Ishikawa (cell line): ENCODE data around the gene RBPJL.

Experiments
- CEBPB ChIP-seq: IDR thresholded peaks from 2 replicates; pipeline ENCODE4 v1.6.1; 2012
- CREB1 ChIP-seq: IDR thresholded peaks from 2 replicates; pipeline ENCODE4 v1.6.1; 2012; ENCODE audit warnings: low read depth
- EGR1 ChIP-seq: IDR thresholded peaks from 2 replicates; pipeline ENCODE4 v1.6.1; 2012
- EP300 ChIP-seq: IDR thresholded peaks from 2 replicates; pipeline ENCODE4 v1.6.1; 2012; ENCODE audit warnings: borderline replicate concordance
- FOXM1 ChIP-seq: IDR thresholded peaks from 2 replicates; pipeline ENCODE4 v1.6.1; 2012; ENCODE audit warnings: low read depth, borderline replicate concordance
- MAX ChIP-seq: IDR thresholded peaks from 2 replicates; pipeline ENCODE4 v1.6.1; 2012
- NFIC ChIP-seq: IDR thresholded peaks from 2 replicates; pipeline ENCODE4 v1.6.1; 2012
- RAD21 ChIP-seq: IDR thresholded peaks from 2 replicates; pipeline ENCODE4 v1.6.1; 2012; ENCODE audit warnings: low read depth
- TAF1 ChIP-seq: IDR thresholded peaks from 2 replicates; pipeline ENCODE4 v1.6.1; 2012; ENCODE audit warnings: low read depth, mild to moderate bottlenecking
- TCF12 ChIP-seq: IDR thresholded peaks from 2 replicates; pipeline ENCODE4 v1.6.1; 2012; ENCODE audit warnings: low read depth
- TEAD4 ChIP-seq: IDR thresholded peaks from 2 replicates; pipeline ENCODE4 v1.6.1; 2012
- USF1 ChIP-seq: IDR thresholded peaks from 2 replicates; pipeline ENCODE4 v1.6.1; 2012
- YY1 ChIP-seq: IDR thresholded peaks from 2 replicates; pipeline ENCODE4 v1.6.1; 2012; ENCODE audit warnings: low read depth
- ZBTB7A ChIP-seq: IDR thresholded peaks from 2 replicates; pipeline ENCODE4 v1.6.1; 2012; ENCODE audit warnings: low read depth
- TF ChIP-seq, protein P1 (sequence below): IDR thresholded peaks from 2 replicates; pipeline ENCODE4 v1.6.1; 2012; ENCODE audit warnings: low read depth, mild to moderate bottlenecking

Gene RBPJL

GRCh38 chr20:45258664-45259063 lies 48.0 kb upstream of the RBPJL start:
- no peak for TF ChIP-seq FOXM1
- no peak for TF ChIP-seq NFIC
- TF ChIP-seq, protein P1, sequence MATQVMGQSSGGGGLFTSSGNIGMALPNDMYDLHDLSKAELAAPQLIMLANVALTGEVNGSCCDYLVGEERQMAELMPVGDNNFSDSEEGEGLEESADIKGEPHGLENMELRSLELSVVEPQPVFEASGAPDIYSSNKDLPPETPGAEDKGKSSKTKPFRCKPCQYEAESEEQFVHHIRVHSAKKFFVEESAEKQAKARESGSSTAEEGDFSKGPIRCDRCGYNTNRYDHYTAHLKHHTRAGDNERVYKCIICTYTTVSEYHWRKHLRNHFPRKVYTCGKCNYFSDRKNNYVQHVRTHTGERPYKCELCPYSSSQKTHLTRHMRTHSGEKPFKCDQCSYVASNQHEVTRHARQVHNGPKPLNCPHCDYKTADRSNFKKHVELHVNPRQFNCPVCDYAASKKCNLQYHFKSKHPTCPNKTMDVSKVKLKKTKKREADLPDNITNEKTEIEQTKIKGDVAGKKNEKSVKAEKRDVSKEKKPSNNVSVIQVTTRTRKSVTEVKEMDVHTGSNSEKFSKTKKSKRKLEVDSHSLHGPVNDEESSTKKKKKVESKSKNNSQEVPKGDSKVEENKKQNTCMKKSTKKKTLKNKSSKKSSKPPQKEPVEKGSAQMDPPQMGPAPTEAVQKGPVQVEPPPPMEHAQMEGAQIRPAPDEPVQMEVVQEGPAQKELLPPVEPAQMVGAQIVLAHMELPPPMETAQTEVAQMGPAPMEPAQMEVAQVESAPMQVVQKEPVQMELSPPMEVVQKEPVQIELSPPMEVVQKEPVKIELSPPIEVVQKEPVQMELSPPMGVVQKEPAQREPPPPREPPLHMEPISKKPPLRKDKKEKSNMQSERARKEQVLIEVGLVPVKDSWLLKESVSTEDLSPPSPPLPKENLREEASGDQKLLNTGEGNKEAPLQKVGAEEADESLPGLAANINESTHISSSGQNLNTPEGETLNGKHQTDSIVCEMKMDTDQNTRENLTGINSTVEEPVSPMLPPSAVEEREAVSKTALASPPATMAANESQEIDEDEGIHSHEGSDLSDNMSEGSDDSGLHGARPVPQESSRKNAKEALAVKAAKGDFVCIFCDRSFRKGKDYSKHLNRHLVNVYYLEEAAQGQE, result no peak
- TF ChIP-seq TCF12, result no peak
- TF ChIP-seq MAX, result no peak
- TF ChIP-seq YY1, result no peak
- no peak for TF ChIP-seq USF1
- no peak for TF ChIP-seq EP300
- no peak for TF ChIP-seq ZBTB7A
- no peak for TF ChIP-seq EGR1
- no peak for TF ChIP-seq TEAD4
- no peak for TF ChIP-seq CEBPB
- TF ChIP-seq TAF1, result no peak
- TF ChIP-seq CREB1, result no peak
- no peak for TF ChIP-seq RAD21

GRCh38 chr20:45263556-45264266 lies 42.9 kb upstream of the RBPJL start:
- TF ChIP-seq EP300, result no peak
- TF ChIP-seq TEAD4, result no peak
- no peak for TF ChIP-seq TAF1
- no peak for TF ChIP-seq ZBTB7A
- TF ChIP-seq, protein P1, result no peak
- no peak for TF ChIP-seq YY1
- TF ChIP-seq EGR1, result no peak
- TF ChIP-seq MAX, result no peak
- no peak for TF ChIP-seq FOXM1
- TF ChIP-seq NFIC, result no peak
- no peak for TF ChIP-seq USF1
- no peak for TF ChIP-seq TCF12

DNA sequence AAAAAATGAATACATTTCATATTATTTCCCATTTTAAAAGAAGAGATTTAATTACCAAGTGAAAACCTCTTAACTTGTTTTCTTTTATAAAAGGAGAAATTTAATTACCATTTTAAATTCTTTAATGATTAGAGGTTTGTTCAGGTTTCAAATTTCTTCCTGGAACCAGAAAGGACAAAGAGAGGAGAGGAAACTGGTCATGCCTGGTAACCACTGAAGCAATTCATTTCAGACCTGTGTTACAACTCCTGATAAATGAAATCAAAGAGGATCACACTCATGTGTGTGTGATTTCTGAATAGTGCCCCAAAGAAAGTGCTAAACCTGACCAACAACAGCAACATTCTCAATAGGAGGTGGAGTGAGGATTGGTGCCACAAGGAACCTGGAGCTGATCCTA lies 39.7 kb upstream of the RBPJL start:
- TF ChIP-seq MAX (peak; percentile 43; the same call in 1 of the 2 replicates), YY1 (no peak), ZBTB7A (no peak), FOXM1 (peak; percentile 69), TAF1 (no peak), CREB1 (no peak), EGR1 (no peak), TEAD4 (peak; percentile 70; the same call in 1 of the 2 replicates), USF1 (no peak), NFIC (peak; percentile 77), EP300 (peak; percentile 82), TCF12 (peak; percentile 60; the same call in 1 of the 2 replicates), RAD21 (no peak), CEBPB (0 out of 2 replicates have a peak, but pooled peaks have one; percentile 40)
- TF ChIP-seq, protein P1, result no peak

- TF ChIP-seq MAX (no peak), EGR1 (no peak), ZBTB7A (no peak), TEAD4 (no peak)
These were observed 38.1 kb upstream of the RBPJL start for GRCh38 chr20:45268531-45268930.
